Prostate gland (tissue), 2 donors: ENCODE data around the gene SINHCAF.

ENCODE experiments used
- CTCF ChIP-seq, 4 experiments: fragments of 200-600 bp in 2 of 4; fragments of 450-650 bp in 2 of 4; sonication (generic) in 2 of 4; IDR thresholded peaks; 1 replicate in 3 of 4; 2 replicates in 1 of 4; pipeline ENCODE4 v1.5.1; 2016 to 2019; ENCODE audit warnings: antibody characterized with exemption in 4 of 4, mild to moderate bottlenecking in 2 of 4, moderate library complexity in 2 of 4
- POLR2A ChIP-seq: fragments of 450-650 bp; IDR thresholded peaks from one replicate; pipeline ENCODE4 v1.6.1; 2016; ENCODE audit warnings: antibody characterized with exemption, mild to moderate bottlenecking

- TF ChIP-seq CTCF (IDR thresholded peaks at IDR 0.05): no peak
- TF ChIP-seq POLR2A: no peak
Observed at GRCh38 chr12:31231611-31232360, 94.2 kb downstream of the SINHCAF start.
